ENCODE results near the gene C11orf52. TPM values are rescaled to one million over a fixed set of nuclear protein-coding genes. Genes with fewer than 3 reads are reported as not detected.

Gene C11orf52
- total and polyA plus RNA-seq, 2 donors (not counting 3 experiments of a cell fraction or from before 2014, with no cell fraction given) = 0.31 to 0.76 TPM

DNA sequence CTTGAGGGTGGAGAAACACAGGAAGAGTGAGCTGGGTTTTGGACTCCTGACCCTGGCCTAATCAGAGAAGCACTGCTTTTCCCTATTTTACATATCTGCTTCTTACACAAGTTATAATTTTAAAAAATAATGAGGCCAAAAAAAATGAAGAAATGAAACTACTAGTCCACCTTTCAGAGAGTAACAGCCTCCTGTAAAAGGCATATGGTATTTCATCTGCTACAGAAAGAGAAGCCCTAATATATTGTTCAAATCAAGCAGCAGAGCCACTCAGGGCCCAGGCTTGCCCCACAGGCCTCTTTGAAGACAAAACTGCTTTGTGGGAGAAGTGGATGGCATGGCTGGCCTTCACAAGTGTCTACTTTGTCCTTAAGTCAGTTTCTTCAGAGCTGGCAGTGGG lies 28.4 kb downstream of the C11orf52 start:
- CTCF ChIA-PET = no interaction called here
- peak overlapping the region; percentile 40 for H3K27ac ChIP-seq (ENCODE audit: insufficient read depth, low read depth, low read length)
- dilution Hi-C loops (cut with MboI; ENCODE audit: extremely low pct_ligation_motif_present, low sequenced_read_pairs) = no loop called here

More for the DNA sequence above, 28.4 kb downstream of the C11orf52 start:
- no peak overlapping the region for H3K4me2 ChIP-seq (ENCODE audit: insufficient read depth, low read length)
- H2AFZ ChIP-seq (ENCODE audit: low read depth, low read length) = no peak overlapping the region
- no peaks in the 10 kb centered on the region for H4K20me1 ChIP-seq (replicated peaks; ENCODE audit: control insufficient read depth, extremely low read depth, insufficient read depth, low read length)
- no peak overlapping the region for H3K9ac ChIP-seq (replicated peaks; ENCODE audit: extremely low read depth, insufficient read depth, low read length)
- H3K4me1 ChIP-seq (ENCODE audit: control insufficient read depth, extremely low read depth, insufficient read depth, low read length) = peaks cover 43% of the 10 kb centered on the region
- DNase-seq (ENCODE audit: low read depth, low spot score) (no peak), FAIRE-seq (no peak)
- POLR2A ChIA-PET = no interaction called here
- no peak overlapping the region for H3K4me3 ChIP-seq (replicated peaks in 1 of 3; ENCODE audit: insufficient read depth in 1 of 3, low read depth in 1 of 3, low read length in 3 of 3)
- H3K36me3 ChIP-seq (ENCODE audit: control insufficient read depth in 2 of 2, extremely low read depth in 1 of 2, insufficient read depth in 2 of 2, low read length in 2 of 2) = no peaks in the 10 kb centered on the region
- H3K9me1 ChIP-seq (replicated peaks; ENCODE audit: control insufficient read depth, extremely low read depth, insufficient read depth, low read length) = no peaks in the 10 kb centered on the region
- H3K79me2 ChIP-seq (ENCODE audit: control insufficient read depth, insufficient read depth, low read length) = peaks cover 6% of the 10 kb centered on the region
- H3K27me3 ChIP-seq (ENCODE audit: control insufficient read depth in 2 of 2, insufficient read depth in 2 of 2, low read length in 2 of 2) = no peaks in the 10 kb centered on the region
- no peak for TF ChIP-seq JUN (IDR thresholded peaks at IDR 0.05; ENCODE audit: borderline replicate concordance, insufficient read depth, insufficient read length, low read depth)
- TF ChIP-seq GATA2 (IDR thresholded peaks at IDR 0.05; ENCODE audit: insufficient read depth, insufficient read length, low read depth, low read length) = no peak
- TF ChIP-seq FOS (IDR thresholded peaks at IDR 0.05; ENCODE audit: borderline replicate concordance, insufficient read depth, low read length) = no peak
- no peak for TF ChIP-seq POLR2A (IDR thresholded peaks at IDR 0.05; ENCODE audit: low read depth, low read length)
- TF ChIP-seq, protein P1, sequence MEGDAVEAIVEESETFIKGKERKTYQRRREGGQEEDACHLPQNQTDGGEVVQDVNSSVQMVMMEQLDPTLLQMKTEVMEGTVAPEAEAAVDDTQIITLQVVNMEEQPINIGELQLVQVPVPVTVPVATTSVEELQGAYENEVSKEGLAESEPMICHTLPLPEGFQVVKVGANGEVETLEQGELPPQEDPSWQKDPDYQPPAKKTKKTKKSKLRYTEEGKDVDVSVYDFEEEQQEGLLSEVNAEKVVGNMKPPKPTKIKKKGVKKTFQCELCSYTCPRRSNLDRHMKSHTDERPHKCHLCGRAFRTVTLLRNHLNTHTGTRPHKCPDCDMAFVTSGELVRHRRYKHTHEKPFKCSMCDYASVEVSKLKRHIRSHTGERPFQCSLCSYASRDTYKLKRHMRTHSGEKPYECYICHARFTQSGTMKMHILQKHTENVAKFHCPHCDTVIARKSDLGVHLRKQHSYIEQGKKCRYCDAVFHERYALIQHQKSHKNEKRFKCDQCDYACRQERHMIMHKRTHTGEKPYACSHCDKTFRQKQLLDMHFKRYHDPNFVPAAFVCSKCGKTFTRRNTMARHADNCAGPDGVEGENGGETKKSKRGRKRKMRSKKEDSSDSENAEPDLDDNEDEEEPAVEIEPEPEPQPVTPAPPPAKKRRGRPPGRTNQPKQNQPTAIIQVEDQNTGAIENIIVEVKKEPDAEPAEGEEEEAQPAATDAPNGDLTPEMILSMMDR (IDR thresholded peaks at IDR 0.05; ENCODE audit: extremely low read depth in 1 of 2, insufficient read depth in 1 of 2, low read depth in 1 of 2, low read length in 2 of 2) = no peak
- no peak for TF ChIP-seq POLR2AphosphoS5 (IDR thresholded peaks at IDR 0.05; ENCODE audit: insufficient read depth, low read depth, low read length)
- TF ChIP-seq, protein P2, sequence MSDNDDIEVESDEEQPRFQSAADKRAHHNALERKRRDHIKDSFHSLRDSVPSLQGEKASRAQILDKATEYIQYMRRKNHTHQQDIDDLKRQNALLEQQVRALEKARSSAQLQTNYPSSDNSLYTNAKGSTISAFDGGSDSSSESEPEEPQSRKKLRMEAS (IDR thresholded peaks at IDR 0.05; ENCODE audit: insufficient read depth, insufficient read length) = no peak
- no peak for TF ChIP-seq EZH2 (IDR thresholded peaks at IDR 0.05; ENCODE audit: borderline replicate concordance, low read depth, low read length, severe bottlenecking)
- no peaks in the 10 kb centered on the region for H3K9me3 ChIP-seq (replicated peaks; ENCODE audit: control insufficient read depth, insufficient read depth, low read length)
- no TSS peak for BruUV-seq (replicated peaks)
- intact Hi-C loops (cut with micrococcal nuclease) = no loop called here
